Loucy (cell line): ENCODE results near the gene BCL2L1.

Experiments used
- H2AFZ ChIP-seq: fragments of 200-600 bp; sonication (generic); 2 replicates; pipeline ENCODE4 v1.6.0; 2016; ENCODE audit warnings: antibody characterized with exemption, mild to moderate bottlenecking, low read length, moderate library complexity
- H3F3A ChIP-seq: fragments of 200-600 bp; 2 replicates; pipeline ENCODE4 v1.6.0; 2016; ENCODE audit warnings: antibody characterized with exemption, low read depth, mild to moderate bottlenecking
- H3K27me3 ChIP-seq: fragments of 200-600 bp; sonication (generic); 2 replicates; pipeline ENCODE4 v1.6.1; 2014; ENCODE audit warnings: low read length, mild to moderate bottlenecking; ENCODE audit not compliant: insufficient read depth, poor library complexity, severe bottlenecking
- H3K36me3 ChIP-seq: fragments of 200-600 bp; sonication (generic); 2 replicates; pipeline ENCODE4 v1.6.1; 2016; ENCODE audit warnings: low read length; ENCODE audit not compliant: insufficient read depth
- H3K4me1 ChIP-seq: fragments of 200-600 bp; sonication (generic); 2 replicates; pipeline ENCODE4 v1.5.1; 2014; ENCODE audit warnings: low read length, mild to moderate bottlenecking; ENCODE audit not compliant: insufficient read depth, poor library complexity, severe bottlenecking
- H3K4me2 ChIP-seq: fragments of 200-600 bp; sonication (generic); 2 replicates; pipeline ENCODE4 v1.6.0; 2014; ENCODE audit warnings: antibody characterized with exemption, low read length, low read depth, mild to moderate bottlenecking; ENCODE audit not compliant: poor library complexity, severe bottlenecking
- H3K4me3 ChIP-seq: fragments of 200-600 bp; sonication (generic); 2 replicates; pipeline ENCODE4 v1.5.1; 2014; ENCODE audit warnings: low read length, mild to moderate bottlenecking, mixed read lengths; ENCODE audit not compliant: poor library complexity, severe bottlenecking
- H3K79me2 ChIP-seq: fragments of 200-600 bp; sonication (generic); 2 replicates; pipeline ENCODE4 v1.6.1; 2014; ENCODE audit warnings: low read length; ENCODE audit not compliant: insufficient read depth
- H3K9ac ChIP-seq: fragments of 200-600 bp; sonication (generic); 2 replicates; pipeline ENCODE4 v1.6.0; 2014; ENCODE audit warnings: mild to moderate bottlenecking, low read depth, low read length, moderate library complexity; ENCODE audit not compliant: poor library complexity, severe bottlenecking
- H3K9me2 ChIP-seq: fragments of 200-600 bp; sonication (generic); replicated peaks from 2 replicates; pipeline ENCODE4 v1.6.1; 2016; ENCODE audit warnings: low read depth, low read length, mixed read lengths
- H3K9me3 ChIP-seq: fragments of 200-600 bp; sonication (generic); 2 replicates; pipeline ENCODE4 v1.6.1; 2014; ENCODE audit warnings: mild to moderate bottlenecking, antibody characterized with exemption, low read length, low read depth; ENCODE audit not compliant: insufficient read depth
- H4K20me1 ChIP-seq: fragments of 200-600 bp; sonication (generic); 2 replicates; pipeline ENCODE4 v1.6.0; 2014; ENCODE audit warnings: antibody characterized with exemption, low read length, mild to moderate bottlenecking; ENCODE audit not compliant: insufficient read depth, poor library complexity, severe bottlenecking
- EZH2phosphoT487 ChIP-seq: fragments of 200-600 bp; IDR thresholded peaks from 2 replicates; pipeline ENCODE4 v1.6.1; 2018; ENCODE audit warnings: antibody characterized with exemption, mild to moderate bottlenecking, moderate library complexity, borderline replicate concordance
- TF ChIP-seq, protein P1 (sequence below): fragments of 200-600 bp; sonication (generic); conservative IDR thresholded peaks from 2 replicates; pipeline ENCODE4 v1.5.1; 2014; ENCODE audit warnings: mild to moderate bottlenecking, antibody characterized with exemption, low read length

BCL2L1 gene

GRCh38 chr20:31679357-31680285 is 43.0 kb downstream of the BCL2L1 start:
- H3K27me3 ChIP-seq: no peaks in the 10 kb centered on the region
- TF ChIP-seq, protein P1, sequence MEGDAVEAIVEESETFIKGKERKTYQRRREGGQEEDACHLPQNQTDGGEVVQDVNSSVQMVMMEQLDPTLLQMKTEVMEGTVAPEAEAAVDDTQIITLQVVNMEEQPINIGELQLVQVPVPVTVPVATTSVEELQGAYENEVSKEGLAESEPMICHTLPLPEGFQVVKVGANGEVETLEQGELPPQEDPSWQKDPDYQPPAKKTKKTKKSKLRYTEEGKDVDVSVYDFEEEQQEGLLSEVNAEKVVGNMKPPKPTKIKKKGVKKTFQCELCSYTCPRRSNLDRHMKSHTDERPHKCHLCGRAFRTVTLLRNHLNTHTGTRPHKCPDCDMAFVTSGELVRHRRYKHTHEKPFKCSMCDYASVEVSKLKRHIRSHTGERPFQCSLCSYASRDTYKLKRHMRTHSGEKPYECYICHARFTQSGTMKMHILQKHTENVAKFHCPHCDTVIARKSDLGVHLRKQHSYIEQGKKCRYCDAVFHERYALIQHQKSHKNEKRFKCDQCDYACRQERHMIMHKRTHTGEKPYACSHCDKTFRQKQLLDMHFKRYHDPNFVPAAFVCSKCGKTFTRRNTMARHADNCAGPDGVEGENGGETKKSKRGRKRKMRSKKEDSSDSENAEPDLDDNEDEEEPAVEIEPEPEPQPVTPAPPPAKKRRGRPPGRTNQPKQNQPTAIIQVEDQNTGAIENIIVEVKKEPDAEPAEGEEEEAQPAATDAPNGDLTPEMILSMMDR: no peak
- no peak for TF ChIP-seq EZH2phosphoT487
- no peak overlapping the region for H3K4me3 ChIP-seq
- H3K36me3 ChIP-seq: peaks cover 10% of the 10 kb centered on the region; the same call in 1 of the 2 replicates
- peaks cover 5% of the 10 kb centered on the region for H3F3A ChIP-seq
- no peaks in the 10 kb centered on the region for H4K20me1 ChIP-seq
- no peak overlapping the region for H2AFZ ChIP-seq
- no peaks in the 10 kb centered on the region for H3K9me2 ChIP-seq
- H3K9me3 ChIP-seq: no peaks in the 10 kb centered on the region
- peaks cover 79% of the 10 kb centered on the region for H3K79me2 ChIP-seq
- peak overlapping the region; percentile 20 for H3K9ac ChIP-seq
- H3K4me2 ChIP-seq: no peak overlapping the region
- H3K4me1 ChIP-seq: peaks cover 83% of the 10 kb centered on the region

GRCh38 chr20:31678389-31679356 is 44.0 kb downstream of the BCL2L1 start:
- H3K4me3 ChIP-seq: no peak overlapping the region
- H3K36me3 ChIP-seq: peaks cover 10% of the 10 kb centered on the region; the same call in 1 of the 2 replicates
- no peaks in the 10 kb centered on the region for H3K9me3 ChIP-seq
- peak overlapping the region; percentile 56 for H3K9ac ChIP-seq
- H3F3A ChIP-seq: peaks cover 15% of the 10 kb centered on the region
- peaks cover 70% of the 10 kb centered on the region for H3K79me2 ChIP-seq
- no peak overlapping the region for H2AFZ ChIP-seq
- peaks cover 83% of the 10 kb centered on the region for H3K4me1 ChIP-seq
- no peak for TF ChIP-seq EZH2phosphoT487
- TF ChIP-seq, protein P1: no peak
- H4K20me1 ChIP-seq: no peaks in the 10 kb centered on the region
- no peaks in the 10 kb centered on the region for H3K9me2 ChIP-seq
- no peaks in the 10 kb centered on the region for H3K27me3 ChIP-seq
- H3K4me2 ChIP-seq: no peak overlapping the region

DNA sequence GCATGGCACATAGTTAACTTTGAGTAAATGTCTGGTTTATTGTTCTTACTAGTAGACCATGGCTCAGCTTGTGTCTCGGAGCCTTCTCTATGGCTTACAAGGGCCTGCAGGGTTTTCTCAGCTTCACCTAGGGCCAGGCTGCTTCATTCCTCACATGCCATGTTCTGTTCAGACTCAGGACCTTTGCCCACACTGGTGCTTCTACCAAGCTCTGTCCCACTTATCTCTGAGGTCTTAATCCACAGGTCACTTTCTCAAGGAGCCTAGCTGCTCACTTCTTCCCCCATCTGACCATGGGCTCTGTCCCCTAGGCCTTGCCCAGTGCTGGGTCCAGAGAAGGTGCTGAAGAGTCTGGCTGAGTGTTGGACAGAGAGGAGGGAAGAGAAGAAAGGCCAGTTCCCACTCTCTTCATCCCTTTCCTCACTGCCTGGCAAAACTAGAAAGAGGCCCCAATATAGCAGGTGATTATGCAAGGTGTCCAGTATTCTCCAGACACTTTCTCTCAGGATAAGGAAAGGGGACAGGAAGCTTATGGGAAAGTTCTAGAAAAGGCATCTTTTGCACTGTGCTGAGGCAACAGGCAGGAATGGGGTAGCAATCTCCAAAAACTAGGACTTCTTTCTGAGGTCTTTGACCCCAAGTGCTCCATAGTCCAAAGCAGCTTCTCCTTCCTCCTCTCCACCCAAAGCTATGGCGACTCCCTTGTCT is 45.0 kb downstream of the BCL2L1 start:
- Histone ChIP-seq H3K4me3 (no peak overlapping the region), H3K9me2 (no peaks in the 10 kb centered on the region), H4K20me1 (no peaks in the 10 kb centered on the region), H3K9ac (peak overlapping the region; percentile 56), H3F3A (peaks cover 18% of the 10 kb centered on the region), H3K4me1 (peaks cover 85% of the 10 kb centered on the region), H3K36me3 (peaks cover 11% of the 10 kb centered on the region; the same call in 1 of the 2 replicates), H3K9me3 (no peaks in the 10 kb centered on the region), H3K4me2 (no peak overlapping the region), H3K79me2 (peaks cover 69% of the 10 kb centered on the region), H3K27me3 (no peaks in the 10 kb centered on the region), H2AFZ (no peak overlapping the region)
- TF ChIP-seq EZH2phosphoT487: no peak
- TF ChIP-seq, protein P1: no peak
